Neural progenitor cell (in vitro differentiated cells): ENCODE measurements around the gene AK2. TPM values are rescaled to one million over a fixed set of nuclear protein-coding genes. Genes with fewer than 3 reads are reported as not detected.
A peak's percentile ranks its signal among the peaks of the same experiment; 100 is the strongest.

Experiments
- DNase-seq: peaks from one replicate; pipeline ENCODE4 v3.0.0-alpha.2; 2016; ENCODE audit warnings: low spot score
- H2AFZ ChIP-seq: fragments of 200-600 bp; sonication (generic); replicated peaks from 2 replicates; pipeline ENCODE4 v1.6.1; 2016; ENCODE audit warnings: antibody characterized with exemption
- H3F3A ChIP-seq: fragments of 200-600 bp; sonication (generic); 2 replicates; pipeline ENCODE4 v1.6.1; 2016; ENCODE audit warnings: antibody characterized with exemption, low read depth
- H3K27ac ChIP-seq: fragments of 200-600 bp; sonication (generic); 2 replicates; pipeline ENCODE4 v1.5.1; 2016; ENCODE audit warnings: mild to moderate bottlenecking
- H3K27me3 ChIP-seq: fragments of 200-600 bp; sonication (generic); 2 replicates; pipeline ENCODE4 v1.6.1; 2016; ENCODE audit warnings: mild to moderate bottlenecking, moderate library complexity
- H3K36me3 ChIP-seq: fragments of 200-600 bp; sonication (generic); 2 replicates; pipeline ENCODE4 v1.5.1; 2016
- H3K4me1 ChIP-seq: fragments of 200-600 bp; sonication (generic); 2 replicates; pipeline ENCODE4 v1.6.1; 2016; ENCODE audit warnings: mixed run types
- H3K4me2 ChIP-seq: fragments of 200-600 bp; sonication (generic); 2 replicates; pipeline ENCODE4 v1.6.1; 2016
- H3K4me3 ChIP-seq: fragments of 200-600 bp; sonication (generic); 2 replicates; pipeline ENCODE4 v1.5.1; 2016
- H3K79me2 ChIP-seq: fragments of 200-600 bp; sonication (generic); 2 replicates; pipeline ENCODE4 v1.6.1; 2016; ENCODE audit warnings: low read depth
- H3K9ac ChIP-seq: fragments of 200-600 bp; sonication (generic); 2 replicates; pipeline ENCODE4 v1.6.1; 2016
- H3K9me3 ChIP-seq: fragments of 200-600 bp; sonication (generic); 2 replicates; pipeline ENCODE4 v1.5.1; 2016; ENCODE audit warnings: low read depth
- H4K20me1 ChIP-seq: fragments of 200-600 bp; sonication (generic); 2 replicates; pipeline ENCODE4 v1.6.1; 2016; ENCODE audit warnings: low read depth
- H3K27ac Mint-ChIP-seq: 3 replicates; pipeline ENCODE4 v1.8.0; 2021; ENCODE audit warnings: mixed read lengths
- H3K27me3 Mint-ChIP-seq: 2 replicates; pipeline ENCODE4 v1.8.0; 2022; ENCODE audit warnings: low read depth, mild to moderate bottlenecking, inconsistent platforms, moderate library complexity, mixed read lengths; ENCODE audit not compliant: insufficient read depth
- H3K36me3 Mint-ChIP-seq: 3 replicates; pipeline ENCODE4 v1.8.0; 2021; ENCODE audit warnings: mixed read lengths
- H3K4me1 Mint-ChIP-seq: 3 replicates; pipeline ENCODE4 v1.8.0; 2021; ENCODE audit warnings: mixed read lengths
- H3K4me3 Mint-ChIP-seq: 3 replicates; pipeline ENCODE4 v1.8.0; 2021; ENCODE audit warnings: mild to moderate bottlenecking, moderate library complexity, mixed read lengths
- H3K9me3 Mint-ChIP-seq: 3 replicates; pipeline ENCODE4 v1.8.0; 2020; ENCODE audit warnings: mixed read lengths
- EZH2 ChIP-seq: fragments of 200-600 bp; sonication (generic); IDR thresholded peaks from 2 replicates; pipeline ENCODE4 v1.6.1; 2017; ENCODE audit warnings: antibody characterized with exemption, mild to moderate bottlenecking, moderate library complexity
- EZH2phosphoT487 ChIP-seq: fragments of 200-600 bp; sonication (generic); IDR thresholded peaks from 2 replicates; pipeline ENCODE4 v1.6.1; 2017; ENCODE audit warnings: antibody characterized with exemption
- total RNA-seq: library from RNA; depleted of rRNA; stranded (reverse); fragments of >200 nt; gene quantifications from 2 replicates; pipeline ENCODE4 v1.2.3, GENCODE V29; 2015; ENCODE audit warnings: low replicate concordance
- TF ChIP-seq, protein P1 (sequence below): fragments of 200-600 bp; sonication (generic); IDR thresholded peaks from 2 replicates; pipeline ENCODE4 v1.5.1; 2017; ENCODE audit warnings: antibody characterized with exemption, mild to moderate bottlenecking

Gene AK2
- total RNA-seq, 1 donor from 2014 or later: 128 TPM

- peaks cover 9% of the 10 kb centered on the region for H3K27me3 Mint-ChIP-seq
- H3K4me3 ChIP-seq: no peak overlapping the region
- no peak overlapping the region for H3K4me3 Mint-ChIP-seq
- H3K9me3 Mint-ChIP-seq: no peaks in the 10 kb centered on the region
- peaks cover 20% of the 10 kb centered on the region for H3K4me1 Mint-ChIP-seq
- peaks cover 5% of the 10 kb centered on the region for H3K4me1 ChIP-seq
- no peaks in the 10 kb centered on the region for H3K36me3 Mint-ChIP-seq
- no peak overlapping the region for H3K27ac Mint-ChIP-seq
- no peak overlapping the region for H3K9ac ChIP-seq
- peaks cover 8% of the 10 kb centered on the region for H4K20me1 ChIP-seq
- no peaks in the 10 kb centered on the region for H3K36me3 ChIP-seq
- H3K27ac ChIP-seq: no peak overlapping the region
- H3K79me2 ChIP-seq: peaks cover 18% of the 10 kb centered on the region
- H3F3A ChIP-seq: no peaks in the 10 kb centered on the region
- H3K9me3 ChIP-seq: no peaks in the 10 kb centered on the region
- no peak for DNase-seq
- H2AFZ ChIP-seq: no peak overlapping the region
- no peak overlapping the region for H3K4me2 ChIP-seq
- peaks cover 7% of the 10 kb centered on the region for H3K27me3 ChIP-seq
- TF ChIP-seq EZH2phosphoT487: no peak
- no peak for TF ChIP-seq EZH2
- TF ChIP-seq, protein P1, sequence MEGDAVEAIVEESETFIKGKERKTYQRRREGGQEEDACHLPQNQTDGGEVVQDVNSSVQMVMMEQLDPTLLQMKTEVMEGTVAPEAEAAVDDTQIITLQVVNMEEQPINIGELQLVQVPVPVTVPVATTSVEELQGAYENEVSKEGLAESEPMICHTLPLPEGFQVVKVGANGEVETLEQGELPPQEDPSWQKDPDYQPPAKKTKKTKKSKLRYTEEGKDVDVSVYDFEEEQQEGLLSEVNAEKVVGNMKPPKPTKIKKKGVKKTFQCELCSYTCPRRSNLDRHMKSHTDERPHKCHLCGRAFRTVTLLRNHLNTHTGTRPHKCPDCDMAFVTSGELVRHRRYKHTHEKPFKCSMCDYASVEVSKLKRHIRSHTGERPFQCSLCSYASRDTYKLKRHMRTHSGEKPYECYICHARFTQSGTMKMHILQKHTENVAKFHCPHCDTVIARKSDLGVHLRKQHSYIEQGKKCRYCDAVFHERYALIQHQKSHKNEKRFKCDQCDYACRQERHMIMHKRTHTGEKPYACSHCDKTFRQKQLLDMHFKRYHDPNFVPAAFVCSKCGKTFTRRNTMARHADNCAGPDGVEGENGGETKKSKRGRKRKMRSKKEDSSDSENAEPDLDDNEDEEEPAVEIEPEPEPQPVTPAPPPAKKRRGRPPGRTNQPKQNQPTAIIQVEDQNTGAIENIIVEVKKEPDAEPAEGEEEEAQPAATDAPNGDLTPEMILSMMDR: no peak
Observed at GRCh38 chr1:33039840-33040239, 3.2 kb upstream of the AK2 start.

DNA sequence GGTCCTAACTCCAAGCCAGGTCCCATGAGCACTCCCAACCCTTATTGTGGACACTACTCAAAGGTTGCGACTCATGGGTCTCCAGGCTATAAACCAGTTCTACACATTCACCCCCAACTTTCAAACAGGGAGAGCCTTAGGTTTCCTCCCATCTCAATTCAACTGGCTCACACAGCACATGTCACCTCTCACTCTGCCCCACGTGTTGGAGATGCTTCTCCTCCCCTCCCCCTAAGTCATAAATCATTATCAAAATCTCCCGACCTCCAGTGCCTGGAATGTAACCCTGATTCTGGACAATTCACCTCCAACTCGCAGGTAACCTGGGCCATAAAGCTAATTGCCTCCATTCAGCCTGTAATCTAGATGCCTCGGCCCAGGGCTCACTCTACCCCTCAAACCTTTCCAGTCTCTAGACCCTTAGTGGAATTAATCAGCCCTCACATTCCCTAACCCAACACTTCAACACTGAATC, 595 bp downstream of the AK2 start:
- Mint-ChIP-seq H3K4me3 (peak overlapping the region; percentile 95), H3K27me3 (peaks cover 2% of the 10 kb centered on the region), H3K27ac (no peak overlapping the region), H3K36me3 (peaks cover 2% of the 10 kb centered on the region), H3K4me1 (peaks cover 20% of the 10 kb centered on the region), H3K9me3 (no peaks in the 10 kb centered on the region)
- peaks cover 25% of the 10 kb centered on the region for H4K20me1 ChIP-seq
- peaks cover 7% of the 10 kb centered on the region for H3K27me3 ChIP-seq
- TF ChIP-seq EZH2phosphoT487 (no peak), EZH2 (no peak)
- TF ChIP-seq, protein P1: no peak
- peaks cover 53% of the 10 kb centered on the region for H3K79me2 ChIP-seq
- H3K4me3 ChIP-seq: peak overlapping the region; percentile 69
- peak; percentile 26 for DNase-seq
- H3K4me2 ChIP-seq: peak overlapping the region; percentile 95
- no peaks in the 10 kb centered on the region for H3K9me3 ChIP-seq
- H3F3A ChIP-seq: no peaks in the 10 kb centered on the region
- no peak overlapping the region for H3K27ac ChIP-seq
- H3K9ac ChIP-seq: no peak overlapping the region
- H3K4me1 ChIP-seq: peaks cover 5% of the 10 kb centered on the region
- H2AFZ ChIP-seq: peak overlapping the region; percentile 54
- H3K36me3 ChIP-seq: no peaks in the 10 kb centered on the region

DNA sequence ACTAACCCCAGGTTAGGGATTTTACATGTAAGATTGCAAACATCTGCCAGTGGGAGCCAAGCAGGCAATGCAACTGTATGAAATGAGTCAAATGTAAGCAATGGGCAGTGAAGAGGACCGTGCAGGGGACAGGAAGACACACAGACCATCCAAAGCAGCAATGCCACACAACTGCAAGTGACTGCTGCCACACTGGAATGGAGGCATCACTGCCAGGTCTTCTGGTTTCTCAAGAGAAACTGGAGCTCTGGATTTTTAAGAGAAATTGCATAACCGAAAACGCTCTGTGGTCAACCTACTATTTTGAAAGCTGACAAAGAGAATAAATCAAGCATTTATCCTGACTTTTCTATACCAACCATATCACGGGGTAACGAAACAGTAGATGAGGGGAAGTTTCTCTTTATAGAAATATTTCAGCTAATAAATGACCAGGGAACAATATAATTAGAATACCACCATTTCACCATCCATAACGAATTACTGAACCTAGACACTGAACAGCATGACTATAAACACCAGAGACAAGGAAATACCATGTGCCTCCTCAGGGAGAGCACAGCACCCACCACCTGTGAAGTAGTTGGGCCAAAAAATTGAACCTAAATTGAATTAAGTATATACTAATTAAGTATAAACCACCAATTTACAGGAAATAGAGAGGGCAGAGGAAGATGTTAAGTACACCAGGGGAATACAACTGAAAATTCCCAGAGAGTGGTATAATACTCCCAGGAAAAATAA, 4.4 kb downstream of the AK2 start:
- H3K9ac ChIP-seq: no peak overlapping the region
- H3K4me1 ChIP-seq: peaks cover 5% of the 10 kb centered on the region
- H3K27ac ChIP-seq: no peak overlapping the region
- Mint-ChIP-seq H3K27ac (no peak overlapping the region), H3K9me3 (no peaks in the 10 kb centered on the region), H3K4me1 (peaks cover 29% of the 10 kb centered on the region), H3K36me3 (peaks cover 16% of the 10 kb centered on the region), H3K4me3 (no peak overlapping the region), H3K27me3 (no peaks in the 10 kb centered on the region)
- DNase-seq: no peak
- H2AFZ ChIP-seq: no peak overlapping the region
- TF ChIP-seq EZH2phosphoT487 (no peak), EZH2 (no peak)
- TF ChIP-seq, protein P1: no peak
- no peaks in the 10 kb centered on the region for H3F3A ChIP-seq
- no peaks in the 10 kb centered on the region for H3K36me3 ChIP-seq
- no peak overlapping the region for H3K4me2 ChIP-seq
- no peaks in the 10 kb centered on the region for H3K9me3 ChIP-seq
- peaks cover 53% of the 10 kb centered on the region for H4K20me1 ChIP-seq
- peaks cover 2% of the 10 kb centered on the region for H3K27me3 ChIP-seq
- no peak overlapping the region for H3K4me3 ChIP-seq
- peaks cover 90% of the 10 kb centered on the region for H3K79me2 ChIP-seq
